ENCODE results near the gene RGS4. TPM values are rescaled to one million over a fixed set of nuclear protein-coding genes. Genes with fewer than 3 reads are reported as not detected.

Gene RGS4
- total RNA-seq, 1 experiment from 2014 or later: 3.2 TPM

GRCh38 chr1:163056831-163057230 is 12.3 kb upstream of the RGS4 start:
- Mint-ChIP-seq H3K9me3 (no peaks in the 10 kb centered on the region), H3K27me3 (ENCODE audit: low read depth) (no peaks in the 10 kb centered on the region), H3K4me3 (no peak overlapping the region), H3K36me3 (no peaks in the 10 kb centered on the region), H3K4me1 (no peaks in the 10 kb centered on the region; the same call in 1 of the 2 replicates), H3K27ac (no peak overlapping the region)
- CTCF ChIA-PET: interaction anchor here (0.8 to 0.9 kb wide), 2 partner anchors 13 to 178 kb away, joined by 3 to 6 read pairs; partner anchors contain the start of gene RGS4
- ATAC-seq: no peak
- POLR2A ChIA-PET: interaction anchor here (1.4 kb wide), 1 partner anchor 12 kb away, joined by 5 read pairs; the partner anchor contains the start of gene RGS4
- TF ChIP-seq ZNF396 (CRISPR knock-in tag; IDR thresholded peaks at IDR 0.05; ENCODE audit: borderline replicate concordance) (no peak), IRF2 (CRISPR knock-in tag; IDR thresholded peaks at IDR 0.05; ENCODE audit: borderline replicate concordance, low read depth) (no peak), ZMAT4 (CRISPR knock-in tag; IDR thresholded peaks at IDR 0.05) (no peak), ZNF138 (CRISPR knock-in tag; conservative IDR thresholded peaks at IDR 0.05) (no peak), ATF2 (CRISPR knock-in tag; IDR thresholded peaks at IDR 0.05; ENCODE audit: borderline replicate concordance, low read depth) (no peak), MLX (CRISPR knock-in tag; IDR thresholded peaks at IDR 0.05) (no peak), SMAD3 (CRISPR knock-in tag; IDR thresholded peaks at IDR 0.05; ENCODE audit: borderline replicate concordance) (no peak), ATF3 (CRISPR knock-in tag; conservative IDR thresholded peaks at IDR 0.05) (no peak)
- no peak for DNase-seq (ENCODE audit: low spot score)

- DNase-seq (ENCODE audit: low spot score) (no peak), ATAC-seq (no peak)
- H3K27ac Mint-ChIP-seq: no peak overlapping the region
- no peaks in the 10 kb centered on the region for H3K9me3 Mint-ChIP-seq
- H3K36me3 Mint-ChIP-seq: no peaks in the 10 kb centered on the region
- peaks cover 23% of the 10 kb centered on the region for H3K4me1 Mint-ChIP-seq
- H3K27me3 Mint-ChIP-seq (ENCODE audit: low read depth): no peaks in the 10 kb centered on the region
- no peak for TF ChIP-seq GRHL2 (CRISPR knock-in tag; IDR thresholded peaks at IDR 0.05; ENCODE audit: insufficient replicate concordance, severe bottlenecking)
- TF ChIP-seq SP1 (CRISPR knock-in tag; conservative IDR thresholded peaks at IDR 0.05): no peak
- no peak for TF ChIP-seq PRRX2 (CRISPR knock-in tag; IDR thresholded peaks at IDR 0.05)
- TF ChIP-seq ZNF317 (CRISPR knock-in tag; IDR thresholded peaks at IDR 0.05; ENCODE audit: borderline replicate concordance, low read depth): no peak
- TF ChIP-seq FOXP4 (CRISPR knock-in tag; IDR thresholded peaks at IDR 0.05): no peak
- no peak for TF ChIP-seq ZNF138 (CRISPR knock-in tag; conservative IDR thresholded peaks at IDR 0.05)
- no peak for TF ChIP-seq ZNF671 (CRISPR knock-in tag; IDR thresholded peaks at IDR 0.05)
- TF ChIP-seq JAZF1 (CRISPR knock-in tag; IDR thresholded peaks at IDR 0.05): no peak
- TF ChIP-seq ATF6 (CRISPR knock-in tag; IDR thresholded peaks at IDR 0.05): no peak
- TF ChIP-seq NFE2L1 (CRISPR knock-in tag; IDR thresholded peaks at IDR 0.05): no peak
- TF ChIP-seq TCF7 (CRISPR knock-in tag; IDR thresholded peaks at IDR 0.05; ENCODE audit: low read depth): no peak
- no peak for TF ChIP-seq SMAD4 (CRISPR knock-in tag; IDR thresholded peaks at IDR 0.05)
- no peak for TF ChIP-seq OVOL2 (CRISPR knock-in tag; IDR thresholded peaks at IDR 0.05; ENCODE audit: borderline replicate concordance)
- TF ChIP-seq IRF2 (CRISPR knock-in tag; IDR thresholded peaks at IDR 0.05; ENCODE audit: borderline replicate concordance, low read depth): no peak
- CTCF ChIA-PET: interaction anchor here (1.9 kb wide), 1 partner anchor 9 kb away, joined by 11 read pairs; the partner anchor contains the start of gene RGS4
- POLR2A ChIA-PET: interaction anchor here (0.7 kb wide), 1 partner anchor 1799 kb away, joined by 3 read pairs; no protein-coding TSS in a partner anchor
- no peak overlapping the region for H3K4me3 Mint-ChIP-seq
Measured at GRCh38 chr1:163060343-163061007, 8.7 kb upstream of the RGS4 start.
